Naive B cell (primary cell): ENCODE measurements around the gene LGALS4. TPM values are rescaled to one million over a fixed set of nuclear protein-coding genes. Genes with fewer than 3 reads are reported as not detected.
"Not testable (repeated sequence)": the region's sequence is repeated elsewhere in the genome, so short reads cannot be mapped to it uniquely, and the experiment has no call there.

Source experiments
- ATAC-seq, 2 donors: fragments of 150-1000 bp; cut with Tn5 transposase; 2 replicates each; pipeline ENCODE4 v1.10.0; 2021; ENCODE audit warnings: low read depth in 2 of 2, mild to moderate bottlenecking in 2 of 2, moderate library complexity in 2 of 2
- DNase-seq: peaks from one replicate; pipeline ENCODE4 v3.0.0; 2022
- H3K27ac Mint-ChIP-seq, 6 donors: one replicate each; pipeline ENCODE4 v1.8.0; 2020 to 2022; ENCODE audit warnings: mild to moderate bottlenecking in 6 of 6, mixed read lengths in 6 of 6, moderate library complexity in 5 of 6, inconsistent platforms in 2 of 6
- H3K27me3 Mint-ChIP-seq, 3 donors: one replicate each; pipeline ENCODE4 v1.8.0; 2021 to 2022; ENCODE audit warnings: mixed read lengths in 3 of 3, mild to moderate bottlenecking in 1 of 3
- H3K36me3 Mint-ChIP-seq, 2 donors: one replicate each; pipeline ENCODE4 v1.8.0; 2020 to 2022; ENCODE audit warnings: mixed read lengths in 2 of 2, inconsistent platforms in 1 of 2, mild to moderate bottlenecking in 1 of 2
- H3K4me1 Mint-ChIP-seq, 3 donors: one replicate each; pipeline ENCODE4 v1.8.0; 2020 to 2022; ENCODE audit warnings: mixed read lengths in 3 of 3, inconsistent platforms in 1 of 3, mild to moderate bottlenecking in 1 of 3, moderate library complexity in 1 of 3
- H3K4me3 Mint-ChIP-seq, 8 donors: one replicate each; pipeline ENCODE4 v1.8.0; 2020 to 2022; ENCODE audit warnings: mild to moderate bottlenecking in 8 of 8, mixed read lengths in 8 of 8, moderate library complexity in 8 of 8, inconsistent platforms in 2 of 8
- H3K9me3 Mint-ChIP-seq, 7 donors: one replicate each; pipeline ENCODE4 v1.8.0; 2020 to 2022; ENCODE audit warnings: mixed read lengths in 7 of 7, mild to moderate bottlenecking in 5 of 7, inconsistent platforms in 2 of 7, moderate library complexity in 1 of 7
- polyA plus RNA-seq, 6 donors: library from polyadenylated mRNA; unstranded; fragments of 300-500 nt; fragmentation: Illumina TruSeq; gene quantifications; one replicate each; pipeline ENCODE4 v1.2.3, GENCODE V29; 2021; ENCODE audit warnings: low read depth in 6 of 6

The LGALS4 gene
- polyA plus RNA-seq, 6 donors from 2014 or later = 1.4 TPM; not detected in 5

DNA sequence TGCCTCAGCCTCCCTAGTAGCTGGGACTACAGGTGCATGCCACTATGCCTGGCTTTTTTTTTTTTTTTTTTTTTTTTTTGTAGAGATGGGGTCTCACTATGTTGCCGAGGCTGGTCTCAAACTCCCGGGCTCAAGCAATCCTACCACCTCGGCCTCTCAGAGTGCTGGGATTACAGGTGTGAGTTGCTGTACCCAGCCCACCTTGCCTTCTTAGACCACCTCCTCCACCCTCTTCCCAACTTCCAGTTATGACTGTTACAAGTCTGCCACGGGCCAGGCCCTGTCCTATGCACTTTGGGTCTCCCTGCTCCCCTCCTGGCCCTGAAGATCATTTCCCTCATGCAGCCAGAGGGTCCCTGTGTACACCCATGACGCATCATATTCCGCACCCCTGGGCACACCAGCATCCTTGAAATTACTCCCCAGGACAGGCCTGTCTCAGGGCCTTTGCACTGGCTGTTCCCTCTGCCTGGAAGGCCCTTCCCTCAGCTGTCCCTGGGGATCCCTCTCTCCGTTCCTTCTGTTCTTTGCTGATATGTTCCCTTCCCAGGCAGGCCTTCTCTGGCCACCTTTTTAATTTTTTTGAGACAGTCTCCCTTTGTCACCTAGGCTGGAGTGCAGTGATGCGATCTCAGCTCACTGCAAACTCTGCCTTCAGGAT lies 3.0 kb downstream of the LGALS4 start:
- no peaks in the 10 kb centered on the region for H3K9me3 Mint-ChIP-seq
- peaks cover 0 to 8% of the 10 kb centered on the region in 2 donors for H3K36me3 Mint-ChIP-seq
- H3K4me3 Mint-ChIP-seq = no peak overlapping the region
- H3K4me1 Mint-ChIP-seq = peaks cover 9 to 24% (median 13%) of the 10 kb centered on the region in 3 donors
- no peaks in the 10 kb centered on the region for H3K27me3 Mint-ChIP-seq
- peak overlapping the region in 3 of 6 donors; percentile 66 to 88 (median 72) for H3K27ac Mint-ChIP-seq
- DNase-seq (no peak), ATAC-seq (no peak)

DNA sequence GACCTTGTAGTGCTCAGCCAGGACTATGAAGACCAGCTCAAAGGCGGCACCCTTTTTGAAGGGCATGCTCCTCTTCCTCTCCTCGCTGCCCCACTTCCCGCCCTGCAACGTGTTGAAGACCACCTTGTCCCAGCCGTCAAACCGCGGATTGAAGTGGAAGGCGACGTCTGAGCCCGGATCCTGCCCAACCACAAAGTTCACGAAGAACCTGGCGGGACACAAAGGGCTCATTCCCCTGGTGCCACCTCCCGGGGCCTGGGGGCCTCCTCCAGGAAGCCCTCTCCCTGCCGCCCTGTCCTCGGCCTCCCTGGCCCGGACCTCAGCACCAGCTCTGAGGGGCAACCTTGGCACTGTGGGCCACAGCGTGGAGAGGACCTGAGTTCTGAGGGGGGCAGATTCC lies 4.0 kb downstream of the LGALS4 start:
- DNase-seq (no peak), ATAC-seq (no peak)
- no peak overlapping the region for H3K4me3 Mint-ChIP-seq
- peaks cover 0 to 8% of the 10 kb centered on the region in 2 donors for H3K36me3 Mint-ChIP-seq
- H3K27me3 Mint-ChIP-seq = no peaks in the 10 kb centered on the region
- H3K4me1 Mint-ChIP-seq = peaks cover 9 to 24% (median 13%) of the 10 kb centered on the region in 3 donors
- H3K9me3 Mint-ChIP-seq = no peaks in the 10 kb centered on the region
- no peak overlapping the region for H3K27ac Mint-ChIP-seq

GRCh38 chr19:38807374-38808098 lies 5.2 kb downstream of the LGALS4 start:
- not testable (repeated sequence) for H3K9me3 Mint-ChIP-seq, ATAC-seq, H3K27me3 Mint-ChIP-seq, H3K27ac Mint-ChIP-seq, DNase-seq, H3K36me3 Mint-ChIP-seq
- peak overlapping the region in 2 of 8 donors; percentile 16 to 26 for H3K4me3 Mint-ChIP-seq
- H3K4me1 Mint-ChIP-seq = peaks cover 9 to 24% (median 13%) of the 10 kb centered on the region in 3 donors

GRCh38 chr19:38806371-38806770 lies 6.4 kb downstream of the LGALS4 start:
- H3K27me3 Mint-ChIP-seq = no peaks in the 10 kb centered on the region
- no peak for ATAC-seq

DNA sequence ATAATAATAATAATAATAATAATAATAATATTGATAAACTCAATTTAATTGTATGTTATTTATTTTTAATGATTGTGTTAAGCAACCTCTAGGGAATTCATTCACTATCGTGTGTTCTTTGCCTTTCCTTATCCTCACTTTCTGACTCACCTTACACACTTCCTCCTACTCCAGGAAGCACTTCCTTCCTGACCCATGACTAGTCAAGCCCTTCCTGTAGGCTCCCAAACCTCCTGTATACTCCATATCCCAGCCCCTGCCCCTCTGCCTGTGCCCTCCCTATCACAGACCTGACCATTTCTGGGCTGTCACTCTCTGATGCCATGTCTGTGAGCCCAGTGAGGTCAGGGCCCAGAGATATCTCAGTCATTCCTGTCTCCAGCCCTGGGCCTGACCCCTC lies 7.6 kb downstream of the LGALS4 start:
- Mint-ChIP-seq H3K4me1 (peaks cover 9 to 24% (median 13%) of the 10 kb centered on the region in 3 donors), H3K9me3 (no peaks in the 10 kb centered on the region), H3K4me3 (no peak overlapping the region), H3K27ac (peak overlapping the region in 2 of 6 donors; percentile 92 to 96), H3K36me3 (peaks cover 0 to 8% of the 10 kb centered on the region in 2 donors), H3K27me3 (no peaks in the 10 kb centered on the region)
- DNase-seq = no peak
- no peak for ATAC-seq

More at GRCh38 chr19:38806371-38806770, 6.4 kb downstream of the LGALS4 start:
- H3K4me3 Mint-ChIP-seq = no peak overlapping the region
- peak overlapping the region in 1 of 6 donors; percentile 79 for H3K27ac Mint-ChIP-seq
- no peak for DNase-seq
- H3K36me3 Mint-ChIP-seq = peaks cover 0 to 8% of the 10 kb centered on the region in 2 donors
- no peaks in the 10 kb centered on the region for H3K9me3 Mint-ChIP-seq
- H3K4me1 Mint-ChIP-seq = peaks cover 9 to 24% (median 13%) of the 10 kb centered on the region in 3 donors

- H3K4me1 Mint-ChIP-seq = peaks cover 9 to 19% (median 11%) of the 10 kb centered on the region in 3 donors
- H3K4me3 Mint-ChIP-seq = no peak overlapping the region
- ATAC-seq (no peak), DNase-seq (no peak)
- H3K27ac Mint-ChIP-seq = no peak overlapping the region
- no peaks in the 10 kb centered on the region for H3K9me3 Mint-ChIP-seq
- H3K36me3 Mint-ChIP-seq = peaks cover 0 to 8% of the 10 kb centered on the region in 2 donors
- no peaks in the 10 kb centered on the region for H3K27me3 Mint-ChIP-seq
Observed at GRCh38 chr19:38803543-38803942, 9.2 kb downstream of the LGALS4 start.

DNA sequence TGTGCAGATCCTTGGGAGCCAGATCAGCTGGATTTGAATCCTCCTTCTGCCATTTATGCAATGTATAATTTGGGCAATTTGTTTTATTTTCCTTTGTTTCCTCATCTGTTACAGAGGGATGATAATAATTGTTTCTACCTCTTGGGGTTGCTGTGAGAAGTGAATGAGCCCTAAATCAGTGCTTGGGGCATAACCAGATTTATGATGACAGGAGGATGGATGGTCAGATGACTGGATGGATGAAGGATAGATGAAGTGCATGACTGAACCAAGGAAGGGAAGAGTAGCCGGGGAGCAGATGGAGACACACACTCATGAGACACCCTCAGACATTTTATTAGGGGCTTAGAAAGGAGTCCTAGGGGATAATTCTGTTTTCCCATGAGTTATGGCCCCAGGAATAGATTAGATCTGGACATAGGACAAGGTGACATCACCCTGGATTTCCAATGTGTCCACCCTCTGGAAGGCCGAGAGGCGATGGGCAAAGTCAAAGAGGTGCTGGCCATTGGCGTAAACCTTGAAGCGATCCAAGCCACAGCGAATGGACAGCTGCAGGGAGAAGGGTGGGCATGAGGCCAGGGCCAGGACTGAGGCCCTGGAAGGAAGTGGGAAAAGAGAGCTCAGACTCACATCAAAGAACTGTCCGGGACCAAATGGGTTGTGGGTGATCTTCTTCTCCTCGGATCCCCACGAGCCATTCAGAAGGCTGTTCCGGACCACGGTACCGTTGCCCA lies 11.2 kb downstream of the LGALS4 start:
- no peak overlapping the region for H3K4me3 Mint-ChIP-seq
- DNase-seq (no peak), ATAC-seq (no peak)
- peaks cover 6 to 11% (median 11%) of the 10 kb centered on the region in 3 donors for H3K4me1 Mint-ChIP-seq
- no peaks in the 10 kb centered on the region for H3K9me3 Mint-ChIP-seq
- H3K27ac Mint-ChIP-seq = no peak overlapping the region
- no peaks in the 10 kb centered on the region for H3K27me3 Mint-ChIP-seq
- H3K36me3 Mint-ChIP-seq = no peaks in the 10 kb centered on the region

DNA sequence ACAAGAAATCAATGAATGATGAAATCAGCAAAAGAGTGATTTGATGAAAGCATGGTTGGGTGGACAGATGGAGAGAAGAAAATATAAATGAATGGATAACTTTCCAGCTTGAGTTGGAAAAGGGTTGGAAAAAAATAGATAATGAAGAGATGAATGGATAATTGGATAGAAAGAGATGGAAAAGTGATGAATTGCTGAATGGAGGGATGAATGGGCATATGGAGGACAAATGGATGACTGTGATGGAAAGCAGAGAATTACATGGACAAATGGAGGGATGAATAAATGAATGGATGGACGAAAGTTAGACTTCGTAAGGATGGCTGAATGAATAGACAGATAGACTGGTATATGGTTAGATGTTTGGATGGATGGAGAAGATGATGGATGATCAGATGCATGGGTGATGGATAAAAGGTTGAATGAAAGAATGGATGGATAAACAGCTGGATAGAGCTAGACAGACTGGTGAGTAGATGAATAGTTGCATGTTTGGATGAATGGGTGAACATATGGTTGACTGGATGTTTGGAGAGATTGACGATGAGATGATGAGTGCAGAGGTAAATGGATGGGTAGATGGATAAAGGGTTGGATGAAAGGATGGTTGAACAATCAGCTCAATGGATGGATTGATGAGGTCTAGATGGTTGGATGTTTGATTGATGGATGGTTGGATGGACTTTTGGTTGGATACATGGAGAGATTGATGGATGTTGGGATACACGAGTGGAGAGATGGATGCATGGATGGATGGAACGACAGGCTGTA lies 12.0 kb downstream of the LGALS4 start:
- Mint-ChIP-seq H3K27ac (no peak overlapping the region), H3K9me3 (no peaks in the 10 kb centered on the region), H3K4me3 (no peak overlapping the region), H3K4me1 (peaks cover 6 to 7% (median 6%) of the 10 kb centered on the region in 3 donors), H3K27me3 (no peaks in the 10 kb centered on the region), H3K36me3 (no peaks in the 10 kb centered on the region)
- ATAC-seq (no peak), DNase-seq (no peak)

GRCh38 chr19:38799104-38799503 lies 13.6 kb downstream of the LGALS4 start:
- no peaks in the 10 kb centered on the region for H3K36me3 Mint-ChIP-seq
- no peak for ATAC-seq
- H3K4me1 Mint-ChIP-seq = peaks cover 0 to under 1% (median 0%) of the 10 kb centered on the region in 3 donors
- no peaks in the 10 kb centered on the region for H3K9me3 Mint-ChIP-seq
- no peaks in the 10 kb centered on the region for H3K27me3 Mint-ChIP-seq
- H3K27ac Mint-ChIP-seq = no peak overlapping the region
- no peak for DNase-seq
- no peak overlapping the region for H3K4me3 Mint-ChIP-seq

GRCh38 chr19:38797781-38798180 lies 15.0 kb downstream of the LGALS4 start:
- not testable (repeated sequence) for H3K9me3 Mint-ChIP-seq, H3K4me3 Mint-ChIP-seq, DNase-seq, ATAC-seq, H3K27ac Mint-ChIP-seq, H3K4me1 Mint-ChIP-seq, H3K27me3 Mint-ChIP-seq, H3K36me3 Mint-ChIP-seq

DNA sequence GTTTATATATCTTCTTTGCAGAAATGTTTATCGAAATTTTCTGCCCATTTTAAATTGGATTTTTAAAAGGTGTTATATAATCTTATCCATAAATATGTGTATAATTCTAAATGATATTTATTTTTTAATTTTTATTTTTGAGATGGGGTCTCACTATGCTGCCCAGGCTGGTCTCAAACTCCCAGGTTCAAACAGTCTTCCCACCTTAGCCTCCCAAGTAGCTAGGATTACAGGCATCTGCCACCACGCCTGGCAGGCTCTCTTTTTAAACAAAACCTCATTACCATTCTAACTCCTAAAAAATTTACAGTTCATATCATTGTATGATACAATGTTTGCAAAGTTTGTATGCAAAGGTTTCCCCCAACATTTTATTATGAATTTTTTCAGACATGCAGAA lies 16.6 kb downstream of the LGALS4 start:
- no peaks in the 10 kb centered on the region for H3K36me3 Mint-ChIP-seq
- no peak overlapping the region for H3K27ac Mint-ChIP-seq
- ATAC-seq (no peak), DNase-seq (no peak)
- H3K4me1 Mint-ChIP-seq = peaks cover 0 to 7% (median 7%) of the 10 kb centered on the region in 3 donors
- no peaks in the 10 kb centered on the region for H3K9me3 Mint-ChIP-seq
- H3K27me3 Mint-ChIP-seq = no peaks in the 10 kb centered on the region
- H3K4me3 Mint-ChIP-seq = no peak overlapping the region

GRCh38 chr19:38795549-38795948 lies 17.2 kb downstream of the LGALS4 start:
- Mint-ChIP-seq H3K4me1 (peaks cover 0 to 7% (median 7%) of the 10 kb centered on the region in 3 donors), H3K36me3 (no peaks in the 10 kb centered on the region), H3K27ac (no peak overlapping the region), H3K4me3 (no peak overlapping the region), H3K27me3 (no peaks in the 10 kb centered on the region), H3K9me3 (no peaks in the 10 kb centered on the region)
- ATAC-seq (no peak), DNase-seq (no peak)

- DNase-seq = no peak
Observed at GRCh38 chr19:38793671-38794070, 19.1 kb downstream of the LGALS4 start.

More at GRCh38 chr19:38793671-38794070, 19.1 kb downstream of the LGALS4 start:
- Mint-ChIP-seq H3K4me3 (peak overlapping the region in 5 of 8 donors; percentile 25 to 83 (median 77)), H3K27ac (no peak overlapping the region), H3K27me3 (no peaks in the 10 kb centered on the region), H3K36me3 (no peaks in the 10 kb centered on the region), H3K9me3 (no peaks in the 10 kb centered on the region), H3K4me1 (peaks cover 0 to 7% (median 7%) of the 10 kb centered on the region in 3 donors)
- ATAC-seq = no peak
